Nephron progenitor cell (in vitro differentiated cells): Measurements from ENCODE around the gene MYBL2.
A peak's percentile ranks its signal among the peaks of the same experiment; 100 is the strongest.

ENCODE experiments used
- DNase-seq: peaks from one replicate; pipeline ENCODE4 v3.0.0; 2021
- H3K27ac Mint-ChIP-seq: 2 replicates; pipeline ENCODE4 v1.8.0; 2021; ENCODE audit warnings: mild to moderate bottlenecking, moderate library complexity, mixed read lengths
- H3K27me3 Mint-ChIP-seq: 2 replicates; pipeline ENCODE4 v1.8.0; 2021; ENCODE audit warnings: mild to moderate bottlenecking, low read depth, mixed read lengths; ENCODE audit not compliant: poor library complexity
- H3K36me3 Mint-ChIP-seq: 2 replicates; pipeline ENCODE4 v1.8.0; 2021; ENCODE audit warnings: low read depth, mixed read lengths
- H3K4me1 Mint-ChIP-seq: 2 replicates; pipeline ENCODE4 v1.8.0; 2021; ENCODE audit warnings: mixed read lengths
- H3K4me3 Mint-ChIP-seq: 2 replicates; pipeline ENCODE4 v1.8.0; 2021; ENCODE audit warnings: mild to moderate bottlenecking, moderate library complexity, mixed read lengths
- H3K9me3 Mint-ChIP-seq: 2 replicates; pipeline ENCODE4 v1.8.0; 2021; ENCODE audit warnings: mild to moderate bottlenecking, moderate library complexity, mixed read lengths
- CTCF ChIP-seq: fragments of 200-600 bp; sonication (generic); IDR thresholded peaks from 2 replicates; pipeline ENCODE4 v1.5.0; 2021; ENCODE audit warnings: antibody characterized with exemption

MYBL2 gene

GRCh38 chr20:43744966-43745730 is 78.2 kb downstream of the MYBL2 start:
- peaks cover 17% of the 10 kb centered on the region for H3K27me3 Mint-ChIP-seq

GRCh38 chr20:43746344-43747137 is 79.6 kb downstream of the MYBL2 start:
- Mint-ChIP-seq H3K4me1 (peaks cover 8% of the 10 kb centered on the region), H3K9me3 (no peaks in the 10 kb centered on the region), H3K36me3 (no peaks in the 10 kb centered on the region), H3K27ac (no peak overlapping the region), H3K4me3 (no peak overlapping the region), H3K27me3 (peaks cover 25% of the 10 kb centered on the region)
- TF ChIP-seq CTCF = no peak
- DNase-seq = no peak

More at GRCh38 chr20:43744966-43745730, 78.2 kb downstream of the MYBL2 start:
- no peak for TF ChIP-seq CTCF
- Mint-ChIP-seq H3K27ac (no peak overlapping the region), H3K4me3 (no peak overlapping the region), H3K4me1 (peaks cover 8% of the 10 kb centered on the region), H3K36me3 (no peaks in the 10 kb centered on the region), H3K9me3 (peaks cover 4% of the 10 kb centered on the region)
- DNase-seq = no peak

GRCh38 chr20:43748274-43748673 is 81.4 kb downstream of the MYBL2 start:
- DNase-seq = no peak

GRCh38 chr20:43749734-43750294 is 82.9 kb downstream of the MYBL2 start:
- no peak overlapping the region for H3K4me3 Mint-ChIP-seq
- H3K36me3 Mint-ChIP-seq = no peaks in the 10 kb centered on the region
- TF ChIP-seq CTCF = peak; percentile 99
- H3K4me1 Mint-ChIP-seq = peaks cover 8% of the 10 kb centered on the region
- peaks cover 21% of the 10 kb centered on the region for H3K27me3 Mint-ChIP-seq
- H3K9me3 Mint-ChIP-seq = peaks cover 5% of the 10 kb centered on the region
- DNase-seq = peak; percentile 98
- H3K27ac Mint-ChIP-seq = no peak overlapping the region

More at GRCh38 chr20:43748274-43748673, 81.4 kb downstream of the MYBL2 start:
- Mint-ChIP-seq H3K9me3 (no peaks in the 10 kb centered on the region), H3K4me3 (no peak overlapping the region), H3K4me1 (peaks cover 8% of the 10 kb centered on the region), H3K36me3 (no peaks in the 10 kb centered on the region), H3K27ac (no peak overlapping the region), H3K27me3 (peaks cover 22% of the 10 kb centered on the region)
- TF ChIP-seq CTCF = no peak

GRCh38 chr20:43750774-43751166 is 83.9 kb downstream of the MYBL2 start:
- no peaks in the 10 kb centered on the region for H3K36me3 Mint-ChIP-seq
- TF ChIP-seq CTCF = no peak
- peaks cover 21% of the 10 kb centered on the region for H3K27me3 Mint-ChIP-seq
- H3K9me3 Mint-ChIP-seq = peaks cover 5% of the 10 kb centered on the region
- no peak overlapping the region for H3K27ac Mint-ChIP-seq
- H3K4me3 Mint-ChIP-seq = no peak overlapping the region
- peaks cover 8% of the 10 kb centered on the region for H3K4me1 Mint-ChIP-seq
- no peak for DNase-seq
